Measurements from ENCODE around the gene PLD1.
"Not testable (repeated sequence)": the region's sequence is repeated elsewhere in the genome, so short reads cannot be mapped to it uniquely, and the experiment has no call there.

PLD1 gene

DNA sequence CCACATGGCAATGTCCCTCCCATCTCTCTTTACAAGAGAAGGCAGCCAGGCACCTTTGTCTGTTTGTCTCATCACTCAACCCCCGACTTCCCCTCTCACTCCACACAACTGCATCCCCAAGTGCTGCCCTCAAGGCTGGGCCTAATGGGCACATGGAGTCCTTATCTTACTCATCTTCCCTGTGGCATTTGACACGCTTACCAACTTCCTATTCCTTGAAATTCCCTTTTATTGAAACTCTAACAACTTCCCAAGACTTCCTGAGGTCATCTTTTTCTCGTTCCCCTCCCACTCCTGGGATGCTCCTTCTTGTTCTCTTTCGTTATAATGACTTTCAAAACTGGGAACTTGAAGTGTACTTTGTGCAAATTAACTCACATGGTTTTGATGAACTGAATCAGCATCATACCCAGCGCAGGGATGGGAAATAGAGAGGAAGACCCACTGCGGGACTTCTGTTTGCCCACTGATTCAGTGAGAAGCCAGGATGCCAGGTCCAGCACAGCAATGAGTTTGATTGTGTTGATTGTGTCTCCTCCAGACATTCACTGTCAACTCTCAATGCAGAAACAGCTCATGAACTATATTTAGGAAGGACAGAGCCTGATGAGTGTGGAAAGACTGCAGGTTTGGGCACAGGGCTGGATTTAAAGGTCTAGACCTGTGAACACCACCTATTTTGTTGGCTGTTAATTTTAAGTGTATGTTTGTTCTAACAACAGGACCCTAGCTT lies 245.4 kb downstream of the PLD1 start:
- TF ChIP-seq, protein P1, sequence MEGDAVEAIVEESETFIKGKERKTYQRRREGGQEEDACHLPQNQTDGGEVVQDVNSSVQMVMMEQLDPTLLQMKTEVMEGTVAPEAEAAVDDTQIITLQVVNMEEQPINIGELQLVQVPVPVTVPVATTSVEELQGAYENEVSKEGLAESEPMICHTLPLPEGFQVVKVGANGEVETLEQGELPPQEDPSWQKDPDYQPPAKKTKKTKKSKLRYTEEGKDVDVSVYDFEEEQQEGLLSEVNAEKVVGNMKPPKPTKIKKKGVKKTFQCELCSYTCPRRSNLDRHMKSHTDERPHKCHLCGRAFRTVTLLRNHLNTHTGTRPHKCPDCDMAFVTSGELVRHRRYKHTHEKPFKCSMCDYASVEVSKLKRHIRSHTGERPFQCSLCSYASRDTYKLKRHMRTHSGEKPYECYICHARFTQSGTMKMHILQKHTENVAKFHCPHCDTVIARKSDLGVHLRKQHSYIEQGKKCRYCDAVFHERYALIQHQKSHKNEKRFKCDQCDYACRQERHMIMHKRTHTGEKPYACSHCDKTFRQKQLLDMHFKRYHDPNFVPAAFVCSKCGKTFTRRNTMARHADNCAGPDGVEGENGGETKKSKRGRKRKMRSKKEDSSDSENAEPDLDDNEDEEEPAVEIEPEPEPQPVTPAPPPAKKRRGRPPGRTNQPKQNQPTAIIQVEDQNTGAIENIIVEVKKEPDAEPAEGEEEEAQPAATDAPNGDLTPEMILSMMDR (IDR thresholded peaks at IDR 0.05; ENCODE audit: poor library complexity, severe bottlenecking) = no peak
- ATAC-seq (ENCODE audit: low read depth) (no peak), DNase-seq (ENCODE audit: low spot score) (no peak)

DNA sequence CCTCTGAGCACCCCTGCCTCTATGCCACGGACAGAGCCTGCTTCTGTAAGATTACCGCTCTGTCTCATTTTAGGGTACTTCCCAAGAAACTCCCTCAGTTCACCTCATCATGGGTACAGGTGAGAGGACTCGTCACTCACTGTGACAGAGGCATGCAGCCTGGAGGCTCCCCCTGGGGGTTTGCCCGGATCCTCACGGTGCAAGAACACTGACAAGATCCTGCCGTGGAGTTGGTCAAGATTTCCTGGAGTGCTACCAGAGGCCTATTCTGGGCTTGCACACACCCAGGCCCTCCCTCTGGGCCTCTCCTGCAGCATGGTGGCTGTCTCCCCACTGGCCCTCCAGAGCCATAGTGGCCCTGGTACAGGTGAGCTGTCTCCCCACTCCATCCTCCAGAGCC lies 247.0 kb downstream of the PLD1 start:
- Histone ChIP-seq H3K27ac (ENCODE audit: poor library complexity, severe bottlenecking) (no peak overlapping the region), H3K4me1 (ENCODE audit: insufficient read depth, poor library complexity, severe bottlenecking) (no peaks in the 10 kb centered on the region), H3K27me3 (ENCODE audit: insufficient read depth, poor library complexity, severe bottlenecking) (no peaks in the 10 kb centered on the region), H3K36me3 (ENCODE audit: low read depth) (no peaks in the 10 kb centered on the region), H3K4me3 (ENCODE audit: severe bottlenecking) (no peak overlapping the region), H3K9me3 (ENCODE audit: severe bottlenecking) (no peaks in the 10 kb centered on the region)
- ATAC-seq (ENCODE audit: low read depth) (no peak), DNase-seq (ENCODE audit: low spot score) (no peak)
- TF ChIP-seq, protein P1 (IDR thresholded peaks at IDR 0.05; ENCODE audit: poor library complexity, severe bottlenecking) = no peak

More for the DNA sequence above, 245.4 kb downstream of the PLD1 start:
- no peaks in the 10 kb centered on the region for H3K9me3 ChIP-seq (ENCODE audit: severe bottlenecking)
- H3K36me3 ChIP-seq (ENCODE audit: low read depth) = no peaks in the 10 kb centered on the region
- H3K27ac ChIP-seq (ENCODE audit: poor library complexity, severe bottlenecking) = no peak overlapping the region
- H3K27me3 ChIP-seq (ENCODE audit: insufficient read depth, poor library complexity, severe bottlenecking) = no peaks in the 10 kb centered on the region
- no peaks in the 10 kb centered on the region for H3K4me1 ChIP-seq (ENCODE audit: insufficient read depth, poor library complexity, severe bottlenecking)
- H3K4me3 ChIP-seq (ENCODE audit: severe bottlenecking) = no peak overlapping the region

DNA sequence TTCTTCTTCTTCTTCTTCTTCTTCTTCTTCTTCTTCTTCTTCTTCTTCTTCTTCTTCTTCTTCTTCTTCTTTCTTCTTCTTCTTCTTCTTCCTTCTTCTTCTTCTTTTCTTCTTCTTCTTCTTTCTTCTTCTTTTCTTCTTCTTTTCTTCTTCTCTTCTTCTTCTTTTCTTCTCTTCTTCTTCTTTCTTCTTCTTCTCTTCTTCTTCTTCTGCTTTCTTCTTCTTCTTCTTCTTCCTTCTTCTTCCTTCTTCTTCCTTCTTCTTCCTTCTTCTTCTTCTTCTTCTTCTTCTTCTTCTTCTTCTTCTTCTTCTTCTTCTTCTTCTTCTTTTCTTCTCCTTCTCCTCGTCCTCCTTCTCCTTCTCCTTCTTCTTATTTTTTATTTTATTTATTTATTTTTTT lies 247.8 kb downstream of the PLD1 start:
- not testable (repeated sequence) for H3K27ac ChIP-seq (ENCODE audit: poor library complexity, severe bottlenecking); H3K27me3 ChIP-seq (ENCODE audit: insufficient read depth, poor library complexity, severe bottlenecking); H3K4me3 ChIP-seq (ENCODE audit: severe bottlenecking); H3K9me3 ChIP-seq (ENCODE audit: severe bottlenecking); H3K4me1 ChIP-seq (ENCODE audit: insufficient read depth, poor library complexity, severe bottlenecking); DNase-seq (ENCODE audit: low spot score); ATAC-seq (ENCODE audit: low read depth); H3K36me3 ChIP-seq (ENCODE audit: low read depth)

- Histone ChIP-seq H3K9me3 (ENCODE audit: severe bottlenecking) (no peaks in the 10 kb centered on the region), H3K36me3 (ENCODE audit: low read depth) (no peaks in the 10 kb centered on the region), H3K27me3 (ENCODE audit: insufficient read depth, poor library complexity, severe bottlenecking) (no peaks in the 10 kb centered on the region), H3K4me3 (ENCODE audit: severe bottlenecking) (no peak overlapping the region), H3K27ac (ENCODE audit: poor library complexity, severe bottlenecking) (no peak overlapping the region), H3K4me1 (ENCODE audit: insufficient read depth, poor library complexity, severe bottlenecking) (peaks cover 3% of the 10 kb centered on the region)
- ATAC-seq (ENCODE audit: low read depth) (no peak), DNase-seq (ENCODE audit: low spot score) (no peak)
- TF ChIP-seq, protein P1 (IDR thresholded peaks at IDR 0.05; ENCODE audit: poor library complexity, severe bottlenecking) = no peak
These were observed 248.5 kb downstream of the PLD1 start for GRCh38 chr3:171561596-171562323.

GRCh38 chr3:171559586-171559985 lies 250.7 kb downstream of the PLD1 start:
- H3K4me1 ChIP-seq (ENCODE audit: insufficient read depth, poor library complexity, severe bottlenecking) = peaks cover 6% of the 10 kb centered on the region
- H3K27ac ChIP-seq (ENCODE audit: poor library complexity, severe bottlenecking) = no peak overlapping the region
- no peak for DNase-seq (ENCODE audit: low spot score)
- no peak overlapping the region for H3K4me3 ChIP-seq (ENCODE audit: severe bottlenecking)
- no peak for ATAC-seq (ENCODE audit: low read depth)
- TF ChIP-seq, protein P1 (IDR thresholded peaks at IDR 0.05; ENCODE audit: poor library complexity, severe bottlenecking) = no peak
- no peaks in the 10 kb centered on the region for H3K9me3 ChIP-seq (ENCODE audit: severe bottlenecking)
- H3K27me3 ChIP-seq (ENCODE audit: insufficient read depth, poor library complexity, severe bottlenecking) = no peaks in the 10 kb centered on the region
- no peaks in the 10 kb centered on the region for H3K36me3 ChIP-seq (ENCODE audit: low read depth)
